NCI-H1694 (cell line): ENCODE results near the gene WIPF1.

Experiments used
- DNase-seq: peaks from one replicate; lab custom pipeline; 2025; lab: John Stamatoyannopoulos, UW

WIPF1 gene

GRCh38 chr2:174618179-174618578 is 20.6 kb upstream of the WIPF1 start:
- DNase-seq = no peak

- no peak for DNase-seq
Observed at GRCh38 chr2:174617718-174618117, 20.1 kb upstream of the WIPF1 start.

- DNase-seq = no peak
Observed at GRCh38 chr2:174617120-174617519, 19.5 kb upstream of the WIPF1 start.

GRCh38 chr2:174615871-174616436 is 18.4 kb upstream of the WIPF1 start:
- DNase-seq = no peak

GRCh38 chr2:174614261-174614660 is 16.7 kb upstream of the WIPF1 start:
- no peak for DNase-seq

- no peak for DNase-seq
Observed at GRCh38 chr2:174613531-174613930, 15.9 kb upstream of the WIPF1 start.

GRCh38 chr2:174612970-174613369 is 15.4 kb upstream of the WIPF1 start:
- no peak for DNase-seq

- no peak for DNase-seq
Observed at GRCh38 chr2:174611854-174612253, 14.2 kb upstream of the WIPF1 start.

- no peak for DNase-seq
Observed at GRCh38 chr2:174611006-174611405, 13.4 kb upstream of the WIPF1 start.

GRCh38 chr2:174610243-174610995 is 12.8 kb upstream of the WIPF1 start:
- no peak for DNase-seq

GRCh38 chr2:174609261-174609660 is 11.7 kb upstream of the WIPF1 start:
- no peak for DNase-seq

- DNase-seq = no peak
Observed at GRCh38 chr2:174608866-174609214, 11.2 kb upstream of the WIPF1 start.

GRCh38 chr2:174607989-174608865 is 10.6 kb upstream of the WIPF1 start:
- DNase-seq = no peak

GRCh38 chr2:174607584-174607983 is 10.0 kb upstream of the WIPF1 start:
- no peak for DNase-seq

GRCh38 chr2:174606336-174606735 is 8.7 kb upstream of the WIPF1 start:
- DNase-seq = no peak

GRCh38 chr2:174605687-174606086 is 8.1 kb upstream of the WIPF1 start:
- DNase-seq = no peak

GRCh38 chr2:174603280-174603679 is 5.7 kb upstream of the WIPF1 start:
- peak; percentile 83 for DNase-seq

- DNase-seq = no peak
Observed at GRCh38 chr2:174602745-174603144, 5.1 kb upstream of the WIPF1 start.

- no peak for DNase-seq
Observed at GRCh38 chr2:174600349-174600748, 2.7 kb upstream of the WIPF1 start.

GRCh38 chr2:174599310-174599921 is 1.8 kb upstream of the WIPF1 start:
- no peak for DNase-seq

- no peak for DNase-seq
Observed at GRCh38 chr2:174597009-174597344, 627 bp downstream of the WIPF1 start.

GRCh38 chr2:174595891-174596397 is 1.7 kb downstream of the WIPF1 start:
- DNase-seq = no peak
